Lung (tissue), 12 donors: ENCODE results near the gene HCN4. TPM values are rescaled to one million over a fixed set of nuclear protein-coding genes. Genes with fewer than 3 reads are reported as not detected.

Experiments used
- ATAC-seq: fragments of 200-7000 bp; cut with Tn5 transposase; one replicate; pipeline ENCODE4 v1.9.1; 2020; ENCODE audit warnings: moderate number of reproducible peaks; ENCODE audit not compliant: insufficient read depth, low FRiP score
- DNase-seq, 3 donors: peaks; one replicate each; pipeline ENCODE4 v3.0.0-alpha.2; 2013 to 2017
- H3K27ac ChIP-seq, 2 donors: one replicate each; pipeline ENCODE4 v1.5.1; 2013; ENCODE audit warnings: mild to moderate bottlenecking in 2 of 2, moderate library complexity in 2 of 2, control low read depth in 1 of 2, inconsistent platforms in 1 of 2, low read depth in 1 of 2, low read length in 1 of 2
- H3K27me3 ChIP-seq, 3 donors: one replicate each; pipeline ENCODE4 v1.5.1; 2013; ENCODE audit warnings: low read length in 2 of 3; ENCODE audit not compliant: control insufficient read depth in 3 of 3, insufficient read depth in 3 of 3
- H3K36me3 ChIP-seq, 4 donors: one replicate each; pipeline ENCODE4 v1.5.1; 2013; ENCODE audit warnings: low read length in 4 of 4, mild to moderate bottlenecking in 1 of 4, moderate library complexity in 1 of 4; ENCODE audit not compliant: control insufficient read depth in 4 of 4, insufficient read depth in 4 of 4
- H3K4me1 ChIP-seq, 5 donors: one replicate each; pipeline ENCODE4 v1.5.1; 2013; ENCODE audit warnings: low read length in 5 of 5, mild to moderate bottlenecking in 2 of 5, moderate library complexity in 1 of 5; ENCODE audit not compliant: control insufficient read depth in 5 of 5, insufficient read depth in 5 of 5
- H3K4me3 ChIP-seq: one replicate; pipeline ENCODE4 v1.5.1; 2013; ENCODE audit warnings: mild to moderate bottlenecking, control low read depth, moderate library complexity
- H3K9ac ChIP-seq, 2 donors: one replicate each; pipeline ENCODE4 v1.5.1; 2013; ENCODE audit warnings: low read length in 2 of 2, control low read depth in 1 of 2; ENCODE audit not compliant: insufficient read depth in 1 of 2
- H3K9me3 ChIP-seq, 4 donors: one replicate each; pipeline ENCODE4 v1.5.1; 2013; ENCODE audit warnings: low read length in 3 of 4, mild to moderate bottlenecking in 1 of 4, moderate library complexity in 1 of 4; ENCODE audit not compliant: control insufficient read depth in 4 of 4, insufficient read depth in 3 of 4
- CTCF ChIP-seq: IDR thresholded peaks from 2 replicates; pipeline ENCODE4 v1.5.1; 2012; ENCODE audit warnings: mild to moderate bottlenecking; ENCODE audit errors: control extremely low read depth, extremely low read depth
- WGBS, 2 donors: extraction: QIAGEN DNeasy Blood & Tissue Kit; methylation state at CpG; one replicate each; pipeline ENCODE4 v1.1.7; 2013; 5-methylcytosine and 5-hydroxymethylcytosine counted together
- polyA plus RNA-seq, 2 donors: library from polyadenylated mRNA; stranded (reverse); fragments of 200-250 nt; gene quantifications; one replicate each; pipeline ENCODE4 v1.2.1, GENCODE V29; 2013
- total RNA-seq, 2 donors: library from RNA; depleted of rRNA in 1 of 2; stranded (reverse); fragments of >200 nt in 1 of 2; gene quantifications; one replicate each; pipeline ENCODE4 v1.2.1, GENCODE V29; 2014 to 2021
- donor health status: control.
- donor health status: control.
- donor health status: Bipolar disorder and iron deficiency.
- donor health status: healthy.
- donor health status: DM: yes; HTN: yes; CAD: no.

Gene HCN4
- total and polyA plus RNA-seq, 4 donors: 0.06 to 1.0 (median 0.21) TPM

DNA sequence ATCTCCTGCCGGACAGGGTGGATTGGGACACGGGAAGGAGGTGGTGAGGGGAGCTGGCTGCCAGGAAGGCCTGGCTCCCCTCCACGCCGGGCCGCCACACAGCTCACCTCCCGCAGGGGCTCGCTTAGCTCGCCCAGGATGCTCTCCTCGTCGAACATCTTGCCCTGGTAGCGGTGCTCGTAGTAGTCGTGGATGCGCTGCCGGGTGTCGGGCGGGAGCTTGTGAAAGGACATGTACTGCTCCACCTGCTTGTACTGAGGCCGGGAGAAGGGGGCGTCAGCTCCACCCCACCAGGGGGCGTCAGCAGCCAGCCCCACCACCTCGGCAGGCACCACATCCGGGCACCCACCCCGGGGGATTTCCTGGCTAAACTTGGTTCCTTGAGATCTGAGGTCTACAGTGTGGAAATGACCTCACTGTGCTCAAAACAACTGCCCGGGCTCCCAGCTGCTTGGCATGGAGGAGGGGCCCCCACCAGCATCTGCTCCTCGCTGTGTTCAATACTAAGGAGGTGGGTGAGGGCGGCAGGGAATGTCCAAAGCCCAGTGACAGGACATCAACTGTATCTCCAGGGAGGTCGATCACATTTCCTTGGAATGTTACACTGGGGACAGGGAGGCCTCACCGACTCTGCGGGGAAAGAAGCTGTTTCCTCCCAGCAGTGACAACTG lies 43.4 kb downstream of the HCN4 start:
- 59 to 60% methylated on average over 29 of the region's 29 CpGs for WGBS, 2 donors
- DNase-seq (peak in 1 of 3 donors; percentile 10), ATAC-seq (no peak)
- no peaks in the 10 kb centered on the region for H3K27me3 ChIP-seq
- H3K4me3 ChIP-seq: no peak overlapping the region
- peaks cover 0 to 6% (median 0%) of the 10 kb centered on the region in 4 donors for H3K9me3 ChIP-seq
- no peak overlapping the region for H3K9ac ChIP-seq
- H3K27ac ChIP-seq: no peak overlapping the region
- H3K4me1 ChIP-seq: no peaks in the 10 kb centered on the region
- H3K36me3 ChIP-seq: no peaks in the 10 kb centered on the region
- TF ChIP-seq CTCF: no peak

DNA sequence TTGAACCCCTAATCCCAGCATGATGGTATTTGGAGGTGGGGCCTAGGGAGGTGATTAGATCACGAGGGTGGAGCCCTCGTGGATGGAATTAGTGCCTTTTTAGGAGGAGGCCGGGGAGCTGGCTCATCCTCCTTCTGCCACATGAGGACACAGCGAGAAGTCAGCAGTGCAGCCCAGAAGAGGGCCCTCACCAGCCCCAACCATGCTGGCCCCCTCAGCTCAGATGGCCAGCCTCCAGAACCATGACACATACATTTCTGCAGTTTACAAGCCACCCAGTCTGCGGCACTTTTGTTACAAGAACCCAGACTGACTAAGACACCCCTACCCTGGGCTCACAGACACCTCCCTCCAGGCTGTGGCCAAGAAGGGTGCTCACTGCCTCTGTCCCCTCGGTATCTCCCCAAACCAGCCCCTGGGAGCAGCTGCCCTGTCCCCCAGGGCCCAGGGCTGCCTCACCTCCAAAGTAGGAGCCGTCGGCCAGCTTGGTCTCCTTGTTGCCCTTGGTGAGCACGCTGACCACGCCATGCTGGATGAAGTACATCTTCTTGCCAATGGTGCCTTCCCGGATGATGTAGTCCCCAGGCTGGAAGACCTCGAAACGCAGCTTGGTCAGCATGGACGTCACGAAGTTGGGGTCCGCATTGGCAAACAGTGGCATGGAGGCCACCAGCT lies 44.1 kb downstream of the HCN4 start:
- Histone ChIP-seq H3K4me3 (no peak overlapping the region), H3K27ac (no peak overlapping the region), H3K36me3 (no peaks in the 10 kb centered on the region), H3K9ac (no peak overlapping the region), H3K9me3 (peaks cover 0 to 6% (median 0%) of the 10 kb centered on the region in 4 donors), H3K4me1 (no peaks in the 10 kb centered on the region), H3K27me3 (peaks cover 0 to 3% (median 0%) of the 10 kb centered on the region in 3 donors)
- no peak for TF ChIP-seq CTCF
- ATAC-seq (no peak), DNase-seq (peak in 1 of 3 donors; percentile 8)
- 94 to 96% methylated on average over 16 of the region's 16 CpGs for WGBS, 2 donors

DNA sequence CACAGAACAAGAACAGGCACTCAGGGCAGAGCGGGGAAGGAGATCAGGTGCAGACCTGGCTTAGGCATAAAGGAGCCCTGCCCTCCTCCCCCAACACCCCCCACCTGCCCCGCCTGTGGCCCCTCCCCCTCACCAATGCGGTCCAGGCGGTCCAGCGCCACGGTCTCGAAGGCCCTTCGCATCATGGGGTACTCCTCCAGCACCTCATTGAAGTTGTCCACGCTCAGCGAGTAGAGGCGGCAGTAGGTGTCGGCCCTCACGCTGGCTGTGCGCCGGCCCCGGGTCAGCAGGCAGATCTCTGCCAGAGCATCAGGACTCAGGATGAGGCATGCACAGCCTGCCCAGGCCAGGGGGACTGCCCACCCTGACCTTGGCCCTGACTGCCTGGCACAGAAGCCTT lies 44.8 kb downstream of the HCN4 start:
- no peaks in the 10 kb centered on the region for H3K4me1 ChIP-seq
- no peak for TF ChIP-seq CTCF
- no peak for DNase-seq
- H3K36me3 ChIP-seq: no peaks in the 10 kb centered on the region
- no peak overlapping the region for H3K4me3 ChIP-seq
- WGBS, 2 donors: 95 to 96% methylated on average over 16 of the region's 16 CpGs
- peaks cover 0 to 7% (median 0%) of the 10 kb centered on the region in 4 donors for H3K9me3 ChIP-seq
- no peak for ATAC-seq
- no peak overlapping the region for H3K9ac ChIP-seq
- peaks cover 0 to 6% (median 0%) of the 10 kb centered on the region in 3 donors for H3K27me3 ChIP-seq
- no peak overlapping the region for H3K27ac ChIP-seq
